Motor neuron (in vitro differentiated cells): Measurements from ENCODE around the gene TBCD. TPM values are rescaled to one million over a fixed set of nuclear protein-coding genes. Genes with fewer than 3 reads are reported as not detected.

ENCODE experiments used
- ATAC-seq, 8 experiments: fragments of 200-7000 bp; cut with Tn5 transposase; replicated peaks in 6 of 8; 2 replicates each; pipeline ENCODE4 v1.8.0; 2021; ENCODE audit warnings: mild to moderate bottlenecking in 8 of 8, moderate library complexity in 8 of 8
- H3K27ac ChIP-seq, 2 donors: fragments of 250-450 bp; sonication (Bioruptor Pico); 2 replicates each; pipeline ENCODE4 v1.9.0; 2021; ENCODE audit warnings: antibody characterized with exemption in 2 of 2, mild to moderate bottlenecking in 2 of 2, moderate library complexity in 1 of 2
- H3K4me1 ChIP-seq, 2 donors: fragments of 250-450 bp; sonication (Bioruptor Pico); replicated peaks in 1 of 2; 2 replicates each; pipeline ENCODE4 v1.6.1; 2021; ENCODE audit warnings: antibody characterized with exemption in 2 of 2, mild to moderate bottlenecking in 2 of 2, moderate library complexity in 1 of 2
- H3K4me3 ChIP-seq, 5 donors: fragments of 250-450 bp; sonication (Bioruptor Pico); 2 replicates each; pipeline ENCODE4 v1.9.0; 2021; ENCODE audit warnings: antibody characterized with exemption in 5 of 5, mild to moderate bottlenecking in 5 of 5, moderate library complexity in 4 of 5
- WGBS, 10 experiments: fragments of 450-650 bp; shearing (Covaris generic); methylation state at CpG; one replicate each; pipeline ENCODE4 v1.0.0; 2022; 5-methylcytosine and 5-hydroxymethylcytosine counted together
- in situ Hi-C, 9 experiments: fragments of 400-800 bp; cut with MboI; loops; one replicate each; pipeline ENCODE4 v1.15.0; 2021; ENCODE audit warnings: low sequenced_read_pairs in 9 of 9, low pct_unique_long_range_greater_than_20kb in 2 of 9; ENCODE audit not compliant: unreplicated experiment in 9 of 9
- total RNA-seq, 8 experiments: library from RNA; unstranded; fragments of 300-600 nt; gene quantifications; 2 replicates each; pipeline versions ENCODE4 v1.2.3 to v1.2.4, GENCODE V29; 2022

TBCD gene
- total RNA-seq, 8 experiments from 2014 or later, result 27.2 to 94.3 (median 47.2) TPM

DNA sequence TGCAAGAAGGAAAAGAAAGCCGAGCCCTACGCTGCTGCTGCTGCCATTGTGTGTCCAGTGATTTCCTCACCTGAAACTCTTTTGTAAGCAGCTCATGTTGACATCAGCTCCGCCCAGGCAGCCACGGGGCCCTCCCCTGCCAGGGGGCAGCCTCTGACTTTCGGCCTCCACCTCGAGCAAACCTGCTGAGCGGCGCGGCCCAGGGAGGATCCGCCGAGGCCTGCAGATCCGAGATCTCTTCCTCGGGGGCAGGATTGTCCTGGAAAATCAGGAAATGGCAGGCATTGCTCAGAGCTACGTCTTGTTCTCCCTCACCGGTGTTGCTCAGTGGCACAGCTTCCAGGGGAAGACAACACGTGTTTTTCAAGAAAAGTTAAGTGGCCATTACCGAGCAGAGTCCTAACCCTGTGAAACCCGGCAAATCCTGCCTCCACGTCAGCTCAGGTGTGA lies 123.6 kb downstream of the TBCD start:
- peaks cover 0 to 3% of the 10 kb centered on the region in 2 donors for H3K4me1 ChIP-seq
- H3K27ac ChIP-seq, result peak overlapping the region in 1 of 2 donors; percentile 39
- 72 to 100% (median 92%) methylated on average over 2 to 17 of the region's 19 CpGs; no CpG with 5 or more reads in 1 of the 10 experiments for WGBS, 10 experiments
- in situ Hi-C loops, result no loop called here
- no peak overlapping the region for H3K4me3 ChIP-seq
- no peak for ATAC-seq

DNA sequence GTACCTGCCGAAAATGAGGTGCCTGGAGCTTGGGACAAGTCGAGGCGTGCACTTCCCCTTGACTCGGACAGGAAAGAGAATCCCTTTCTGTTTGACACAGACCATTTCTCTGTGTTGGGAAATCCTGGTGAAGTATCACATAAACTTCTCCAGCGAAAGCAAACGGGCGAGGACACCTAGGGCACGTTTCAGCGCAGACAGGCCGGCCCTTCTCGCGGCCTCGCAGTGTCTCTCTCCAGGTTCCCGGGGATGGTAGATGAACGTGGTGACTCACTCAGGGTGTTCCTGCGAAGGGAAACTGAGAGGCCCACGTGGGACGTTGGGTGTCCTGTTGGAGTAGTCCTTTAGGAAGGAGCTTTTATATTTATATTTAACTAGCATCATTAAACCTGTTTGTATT lies 124.3 kb downstream of the TBCD start:
- Histone ChIP-seq H3K4me3 (no peak overlapping the region), H3K4me1 (peaks cover 0 to 3% of the 10 kb centered on the region in 2 donors), H3K27ac (no peak overlapping the region)
- WGBS, 10 experiments, result 58 to 100% (median 85%) methylated on average over 1 to 18 of the region's 18 CpGs; no CpG with 5 or more reads in 1 of the 10 experiments
- in situ Hi-C loops, result no loop called here
- ATAC-seq, result peak in 3 of 8 experiments; percentile 18 to 87 (median 50)

GRCh38 chr17:82876602-82877379 lies 124.9 kb downstream of the TBCD start:
- WGBS, 10 experiments, result 30 to 90% (median 70%) methylated on average over 4 to 10 of the region's 14 CpGs
- H3K4me1 ChIP-seq, result peaks cover 0 to 3% of the 10 kb centered on the region in 2 donors
- peak; percentile 80 to 98 (median 96) for ATAC-seq
- in situ Hi-C loops, result no loop called here
- no peak overlapping the region for H3K4me3 ChIP-seq
- no peak overlapping the region for H3K27ac ChIP-seq

DNA sequence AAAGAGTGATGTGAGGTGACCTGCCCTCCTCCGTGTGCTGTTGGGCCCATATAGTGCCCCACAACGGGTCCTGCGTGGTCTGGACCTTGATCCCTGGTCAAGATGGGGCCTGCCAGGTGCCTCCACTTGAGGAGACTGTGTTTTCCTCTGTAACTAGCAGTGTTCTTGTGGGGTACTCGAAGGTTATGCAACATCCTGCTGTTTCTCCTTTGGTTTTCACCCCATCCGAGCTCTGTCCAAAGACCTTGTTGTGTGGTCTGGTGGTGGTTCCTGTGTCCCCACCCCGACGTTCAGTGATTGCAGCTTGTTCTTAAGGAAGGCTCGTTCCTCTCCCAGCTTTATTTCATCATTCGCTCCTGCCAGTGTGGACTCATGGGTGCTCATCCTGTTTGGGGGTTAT lies 126.7 kb downstream of the TBCD start:
- Histone ChIP-seq H3K27ac (no peak overlapping the region), H3K4me3 (no peak overlapping the region), H3K4me1 (peaks cover 0 to 3% of the 10 kb centered on the region in 2 donors)
- WGBS, 10 experiments, result 80 to 100% (median 95%) methylated on average over 1 to 5 of the region's 9 CpGs; no CpG with 5 or more reads in 2 of the 10 experiments
- ATAC-seq, result no peak
- in situ Hi-C loops, result no loop called here

DNA sequence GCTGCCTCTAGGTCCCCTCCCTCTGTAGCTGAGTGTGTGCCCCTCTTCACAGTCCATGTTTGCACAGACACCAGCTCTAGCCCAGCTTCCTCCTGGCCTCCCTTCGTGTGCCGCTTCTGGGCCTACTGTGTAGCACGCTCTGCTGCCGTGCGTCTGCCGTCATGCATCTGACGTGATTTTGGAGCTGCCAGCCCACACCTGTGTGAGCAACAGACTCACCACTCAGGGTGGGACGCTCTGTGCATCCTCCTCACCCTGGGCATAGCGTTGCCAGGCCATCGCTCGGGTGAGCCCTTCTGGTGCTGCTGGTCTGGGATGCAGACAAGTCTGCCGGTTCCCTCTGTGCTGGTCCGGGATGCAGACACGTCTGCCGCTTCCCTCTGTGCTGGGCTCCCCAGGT lies 127.4 kb downstream of the TBCD start:
- no peak for ATAC-seq
- in situ Hi-C loops, result no loop called here
- H3K4me1 ChIP-seq, result peaks cover 0 to 3% of the 10 kb centered on the region in 2 donors
- WGBS, 10 experiments, result 95 to 100% (median 95%) methylated on average over 3 to 11 of the region's 15 CpGs; no CpG with 5 or more reads in 7 of the 10 experiments
- no peak overlapping the region for H3K4me3 ChIP-seq
- H3K27ac ChIP-seq, result no peak overlapping the region

GRCh38 chr17:82880620-82881323 lies 128.9 kb downstream of the TBCD start:
- Histone ChIP-seq H3K27ac (no peak overlapping the region), H3K4me3 (no peak overlapping the region), H3K4me1 (peaks cover 5 to 7% of the 10 kb centered on the region in 2 donors)
- in situ Hi-C loops, result no loop called here
- 74 to 100% (median 89%) methylated on average over 1 to 7 of the region's 25 CpGs; no CpG with 5 or more reads in 6 of the 10 experiments for WGBS, 10 experiments
- no peak for ATAC-seq

DNA sequence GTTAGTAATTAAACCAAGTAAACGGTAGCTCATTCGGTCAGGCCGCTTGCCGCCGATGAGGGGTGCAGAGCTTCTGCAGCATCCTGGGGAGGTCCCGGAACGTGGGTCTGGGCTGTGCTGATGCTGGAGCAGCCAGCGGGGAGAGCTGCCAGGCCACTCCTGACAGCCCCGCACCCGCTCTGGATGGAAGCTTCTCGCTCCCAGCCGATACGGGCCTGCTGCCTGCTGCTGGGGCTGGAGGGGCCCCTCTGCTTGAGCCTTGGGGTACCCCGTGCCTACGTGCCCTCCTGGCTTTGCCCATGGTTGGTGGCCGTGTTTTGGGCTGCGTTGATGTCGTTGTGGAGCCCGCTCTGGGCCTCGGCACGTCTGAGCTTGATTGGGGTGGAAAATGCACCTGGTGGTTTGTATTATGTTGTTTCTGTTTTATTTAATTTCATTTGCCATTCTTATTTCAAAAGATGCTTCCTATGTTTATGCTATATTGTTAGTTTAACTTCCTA lies 129.5 kb downstream of the TBCD start:
- peaks cover 9 to 11% of the 10 kb centered on the region in 2 donors for H3K4me1 ChIP-seq
- in situ Hi-C loops, result no loop called here
- H3K4me3 ChIP-seq, result no peak overlapping the region
- no peak overlapping the region for H3K27ac ChIP-seq
- no peak for ATAC-seq
- 60 to 100% (median 88%) methylated on average over 1 to 6 of the region's 21 CpGs; no CpG with 5 or more reads in 4 of the 10 experiments for WGBS, 10 experiments

GRCh38 chr17:82881900-82882714 lies 130.2 kb downstream of the TBCD start:
- ATAC-seq, result peak in 4 of 8 experiments; percentile 11 to 78 (median 62)
- Histone ChIP-seq H3K4me1 (peaks cover 9 to 11% of the 10 kb centered on the region in 2 donors), H3K27ac (no peak overlapping the region), H3K4me3 (no peak overlapping the region)
- in situ Hi-C loops, result no loop called here
- WGBS, 10 experiments, result 0 to 100% (median 100%) methylated on average over 1 to 2 of the region's 17 CpGs; no CpG with 5 or more reads in 5 of the 10 experiments

DNA sequence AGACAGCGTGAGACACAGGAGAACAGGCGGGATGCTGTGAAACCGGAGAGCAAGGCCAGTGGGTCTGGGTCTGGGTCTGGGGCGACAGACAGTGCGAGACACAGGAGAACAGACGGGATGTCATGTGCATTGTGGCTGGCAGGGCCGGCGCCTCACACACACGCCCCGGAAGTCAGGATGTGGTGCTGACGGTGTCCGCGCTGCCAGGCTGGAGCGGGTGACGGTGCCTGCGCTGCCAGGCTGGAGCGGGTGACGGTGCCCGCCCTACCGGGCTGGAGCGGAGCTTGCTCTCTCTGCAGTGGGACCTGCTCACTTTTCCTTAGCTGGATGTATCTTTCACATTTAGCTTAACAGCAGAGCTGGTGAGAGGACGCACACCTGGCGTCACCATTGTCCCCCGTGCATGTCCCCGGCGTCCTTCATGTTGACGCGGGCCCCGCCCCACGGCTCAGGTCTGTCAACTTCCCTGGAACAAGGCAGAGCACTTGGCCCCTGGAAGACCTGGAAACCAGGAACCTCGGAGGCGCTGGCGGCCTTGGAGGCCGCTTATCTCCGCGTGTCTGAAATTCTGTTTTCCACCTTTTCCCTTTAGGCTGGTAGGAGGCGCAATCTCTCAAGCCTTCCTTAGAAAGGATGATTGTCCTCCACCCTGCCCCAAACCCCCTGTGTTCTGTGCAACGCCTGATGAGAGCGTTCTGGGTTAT lies 131.0 kb downstream of the TBCD start:
- WGBS, 10 experiments, result 70 to 100% (median 90%) methylated on average over 1 to 20 of the region's 39 CpGs; no CpG with 5 or more reads in 5 of the 10 experiments
- peak in 1 of 8 experiments; percentile 27 for ATAC-seq

GRCh38 chr17:82883419-82884031 lies 131.7 kb downstream of the TBCD start:
- in situ Hi-C loops, result no loop called here
- 62 to 100% methylated on average over 1 to 3 of the region's 23 CpGs; no CpG with 5 or more reads in 8 of the 10 experiments for WGBS, 10 experiments
- ATAC-seq, result no peak
- Histone ChIP-seq H3K4me3 (no peak overlapping the region), H3K27ac (no peak overlapping the region), H3K4me1 (peaks cover 9 to 11% of the 10 kb centered on the region in 2 donors)

More for the DNA sequence above, 131.0 kb downstream of the TBCD start:
- Histone ChIP-seq H3K4me1 (peaks cover 9 to 11% of the 10 kb centered on the region in 2 donors), H3K27ac (no peak overlapping the region), H3K4me3 (no peak overlapping the region)
- in situ Hi-C loops, result no loop called here

- in situ Hi-C loops, result no loop called here
- H3K4me1 ChIP-seq, result peaks cover 9 to 11% of the 10 kb centered on the region in 2 donors
- no peak overlapping the region for H3K27ac ChIP-seq
- ATAC-seq, result peak in 1 of 8 experiments; percentile 19
- WGBS, 10 experiments, result 50 to 100% (median 89%) methylated on average over 1 to 13 of the region's 25 CpGs; no CpG with 5 or more reads in 4 of the 10 experiments
- no peak overlapping the region for H3K4me3 ChIP-seq
Measured at GRCh38 chr17:82884341-82884969, 132.6 kb downstream of the TBCD start.
